ENCODE data around the gene TMEM33.
"Not testable (repeated sequence)": the region's sequence is repeated elsewhere in the genome, so short reads cannot be mapped to it uniquely, and the experiment has no call there.

The TMEM33 gene

GRCh38 chr4:41934901-41935651 is at the start of gene TMEM33:
TSS of gene TMEM33 (plus strand) at chr4:41935429. CDS start at chr4:41935485, 56 bp downstream.
- DNase-seq: peak; percentile 90

GRCh38 chr4:41885456-41885855 is 49.8 kb upstream of the TMEM33 start:
- DNase-seq: no peak

GRCh38 chr4:41887277-41887676 is 48.0 kb upstream of the TMEM33 start:
- no peak for DNase-seq

- DNase-seq: no peak
Observed at GRCh38 chr4:41887821-41888686, 47.2 kb upstream of the TMEM33 start.

- no peak for DNase-seq
Observed at GRCh38 chr4:41888687-41889074, 46.5 kb upstream of the TMEM33 start.

- no peak for DNase-seq
Observed at GRCh38 chr4:41889317-41889716, 45.9 kb upstream of the TMEM33 start.

- no peak for DNase-seq
Observed at GRCh38 chr4:41890085-41890484, 45.1 kb upstream of the TMEM33 start.

GRCh38 chr4:41896648-41897047 is 38.6 kb upstream of the TMEM33 start:
- no peak for DNase-seq

- no peak for DNase-seq
Observed at GRCh38 chr4:41897698-41898097, 37.5 kb upstream of the TMEM33 start.

- DNase-seq: peak; percentile 75
Observed at GRCh38 chr4:41909136-41909535, 26.1 kb upstream of the TMEM33 start.

GRCh38 chr4:41912546-41912945 is 22.7 kb upstream of the TMEM33 start:
- no peak for DNase-seq

GRCh38 chr4:41913509-41913908 is 21.7 kb upstream of the TMEM33 start:
- no peak for DNase-seq

- no peak for DNase-seq
Observed at GRCh38 chr4:41918278-41918677, 17.0 kb upstream of the TMEM33 start.

GRCh38 chr4:41920416-41920815 is 14.8 kb upstream of the TMEM33 start:
- DNase-seq: not testable (repeated sequence)

GRCh38 chr4:41921476-41921875 is 13.8 kb upstream of the TMEM33 start:
- DNase-seq: no peak

GRCh38 chr4:41927796-41928499 is 7.3 kb upstream of the TMEM33 start:
- no peak for DNase-seq

GRCh38 chr4:41930139-41930831 is 4.9 kb upstream of the TMEM33 start:
- DNase-seq: no peak

- DNase-seq: no peak
Observed at GRCh38 chr4:41932988-41933387, 2.2 kb upstream of the TMEM33 start.

- no peak for DNase-seq
Observed at GRCh38 chr4:41933997-41934503, 1.2 kb upstream of the TMEM33 start.

GRCh38 chr4:41934514-41934900 is 722 bp upstream of the TMEM33 start:
- no peak for DNase-seq

- DNase-seq: no peak
Observed at GRCh38 chr4:41935652-41936021, 408 bp downstream of the TMEM33 start.

- DNase-seq: no peak
Observed at GRCh38 chr4:41939016-41939626, 3.9 kb downstream of the TMEM33 start.

Measured in islet precursor cell (in vitro differentiated cells).